Chondrocyte (in vitro differentiated cells): Measurements from ENCODE around the gene PRSS33. TPM values are rescaled to one million over a fixed set of nuclear protein-coding genes. Genes with fewer than 3 reads are reported as not detected.

Experiments used
- DNase-seq: peaks from one replicate; pipeline ENCODE4 v3.0.0; 2021; ENCODE audit warnings: mixed read lengths, low spot score
- H3K27ac Mint-ChIP-seq: one replicate; pipeline ENCODE4 v1.8.0; 2021; ENCODE audit warnings: mild to moderate bottlenecking, moderate library complexity, mixed read lengths; ENCODE audit not compliant: unreplicated experiment
- H3K27me3 Mint-ChIP-seq: 2 replicates; pipeline ENCODE4 v1.8.0; 2021; ENCODE audit warnings: low read depth, mixed read lengths
- H3K36me3 Mint-ChIP-seq: 2 replicates; pipeline ENCODE4 v1.8.0; 2021; ENCODE audit warnings: low read depth, mixed read lengths
- H3K4me1 Mint-ChIP-seq: 2 replicates; pipeline ENCODE4 v1.8.0; 2021; ENCODE audit warnings: low read depth, mild to moderate bottlenecking, mixed read lengths
- H3K4me3 Mint-ChIP-seq: one replicate; pipeline ENCODE4 v1.8.0; 2021; ENCODE audit warnings: mild to moderate bottlenecking, moderate library complexity, mixed read lengths; ENCODE audit not compliant: unreplicated experiment
- H3K9me3 Mint-ChIP-seq: 2 replicates; pipeline ENCODE4 v1.8.0; 2021; ENCODE audit warnings: low read depth, mixed read lengths
- CTCF ChIP-seq: fragments of 200-600 bp; sonication (generic); IDR thresholded peaks from 2 replicates; pipeline ENCODE4 v1.5.0; 2021; ENCODE audit warnings: antibody characterized with exemption, mild to moderate bottlenecking, moderate library complexity
- total RNA-seq: library from RNA; stranded (reverse); gene quantifications from 3 replicates; pipeline ENCODE4 v1.2.1, GENCODE V29; 2021

PRSS33 gene
- total RNA-seq, 1 donor from 2014 or later: not detected

GRCh38 chr16:2767140-2767731 is 20.1 kb downstream of the PRSS33 start:
- TF ChIP-seq CTCF: no peak
- no peak for DNase-seq
- Mint-ChIP-seq H3K9me3 (no peaks in the 10 kb centered on the region), H3K27me3 (no peaks in the 10 kb centered on the region), H3K36me3 (peaks cover 61% of the 10 kb centered on the region), H3K4me3 (no peak overlapping the region), H3K27ac (no peak overlapping the region), H3K4me1 (peaks cover 13% of the 10 kb centered on the region)

GRCh38 chr16:2766430-2767139 is 20.8 kb downstream of the PRSS33 start:
- no peak for TF ChIP-seq CTCF
- peaks cover 13% of the 10 kb centered on the region for H3K4me1 Mint-ChIP-seq

GRCh38 chr16:2765462-2766404 is 21.6 kb downstream of the PRSS33 start:
- H3K36me3 Mint-ChIP-seq: peaks cover 73% of the 10 kb centered on the region
- no peak overlapping the region for H3K27ac Mint-ChIP-seq
- H3K4me3 Mint-ChIP-seq: no peak overlapping the region
- H3K9me3 Mint-ChIP-seq: no peaks in the 10 kb centered on the region
- H3K27me3 Mint-ChIP-seq: no peaks in the 10 kb centered on the region
- H3K4me1 Mint-ChIP-seq: peaks cover 13% of the 10 kb centered on the region
- no peak for DNase-seq
- no peak for TF ChIP-seq CTCF

More at GRCh38 chr16:2766430-2767139, 20.8 kb downstream of the PRSS33 start:
- no peak for DNase-seq
- no peak overlapping the region for H3K27ac Mint-ChIP-seq
- no peak overlapping the region for H3K4me3 Mint-ChIP-seq
- peaks cover 65% of the 10 kb centered on the region for H3K36me3 Mint-ChIP-seq
- no peaks in the 10 kb centered on the region for H3K9me3 Mint-ChIP-seq
- H3K27me3 Mint-ChIP-seq: no peaks in the 10 kb centered on the region

- Mint-ChIP-seq H3K27me3 (no peaks in the 10 kb centered on the region), H3K36me3 (peaks cover 79% of the 10 kb centered on the region), H3K27ac (no peak overlapping the region), H3K4me1 (peaks cover 9% of the 10 kb centered on the region), H3K4me3 (no peak overlapping the region), H3K9me3 (no peaks in the 10 kb centered on the region)
- DNase-seq: no peak
- TF ChIP-seq CTCF: peak; percentile 17
These were observed 22.6 kb downstream of the PRSS33 start for GRCh38 chr16:2764718-2765117.

GRCh38 chr16:2763173-2763572 is 24.2 kb downstream of the PRSS33 start:
- TF ChIP-seq CTCF: no peak
- peaks cover 85% of the 10 kb centered on the region for H3K36me3 Mint-ChIP-seq
- no peaks in the 10 kb centered on the region for H3K4me1 Mint-ChIP-seq
- H3K9me3 Mint-ChIP-seq: no peaks in the 10 kb centered on the region
- H3K27me3 Mint-ChIP-seq: no peaks in the 10 kb centered on the region
- H3K4me3 Mint-ChIP-seq: no peak overlapping the region
- no peak overlapping the region for H3K27ac Mint-ChIP-seq
- DNase-seq: no peak
